ENCODE results near the gene ZRANB2. TPM values are rescaled to one million over a fixed set of nuclear protein-coding genes. Genes with fewer than 3 reads are reported as not detected.

Gene ZRANB2
- total RNA-seq, 1 experiment from 2014 or later, result 54.2 TPM

DNA sequence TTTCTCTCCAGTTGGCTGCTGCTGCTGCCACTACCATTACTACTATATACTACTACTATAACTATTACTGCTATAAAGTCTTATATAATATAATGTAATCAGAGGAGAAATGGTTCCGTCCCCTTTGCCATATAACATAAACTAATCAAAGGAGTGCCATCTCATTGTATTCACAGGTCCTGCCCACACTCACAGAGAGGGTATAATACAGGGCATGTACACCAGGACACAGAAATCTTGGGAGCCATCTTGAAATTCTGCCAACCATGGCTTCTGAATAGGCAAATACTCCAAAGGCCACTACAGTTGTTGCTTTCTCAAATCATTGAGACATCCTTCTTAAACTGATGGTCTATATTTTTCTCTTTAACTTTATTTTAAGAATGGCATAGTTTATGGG is 6.9 kb upstream of the ZRANB2 start:
- Histone ChIP-seq H3K36me3 (ENCODE audit: control insufficient read depth, insufficient read depth, low read length) (no peaks in the 10 kb centered on the region), H3K27me3 (replicated peaks; ENCODE audit: control insufficient read depth, insufficient read depth, low read length) (no peaks in the 10 kb centered on the region), H3K4me3 (ENCODE audit: low read depth, low read length) (no peak overlapping the region), H3K4me1 (no peaks in the 10 kb centered on the region), H3K9me3 (no peaks in the 10 kb centered on the region)
- H3K27ac Mint-ChIP-seq (ENCODE audit: unreplicated experiment), result no peak overlapping the region
- ChIA-PET CTCF (no interaction called here), POLR2A (no interaction called here)
- no peaks in the 10 kb centered on the region for H3K27me3 Mint-ChIP-seq (ENCODE audit: insufficient read depth, unreplicated experiment)
- TF ChIP-seq, protein P1, sequence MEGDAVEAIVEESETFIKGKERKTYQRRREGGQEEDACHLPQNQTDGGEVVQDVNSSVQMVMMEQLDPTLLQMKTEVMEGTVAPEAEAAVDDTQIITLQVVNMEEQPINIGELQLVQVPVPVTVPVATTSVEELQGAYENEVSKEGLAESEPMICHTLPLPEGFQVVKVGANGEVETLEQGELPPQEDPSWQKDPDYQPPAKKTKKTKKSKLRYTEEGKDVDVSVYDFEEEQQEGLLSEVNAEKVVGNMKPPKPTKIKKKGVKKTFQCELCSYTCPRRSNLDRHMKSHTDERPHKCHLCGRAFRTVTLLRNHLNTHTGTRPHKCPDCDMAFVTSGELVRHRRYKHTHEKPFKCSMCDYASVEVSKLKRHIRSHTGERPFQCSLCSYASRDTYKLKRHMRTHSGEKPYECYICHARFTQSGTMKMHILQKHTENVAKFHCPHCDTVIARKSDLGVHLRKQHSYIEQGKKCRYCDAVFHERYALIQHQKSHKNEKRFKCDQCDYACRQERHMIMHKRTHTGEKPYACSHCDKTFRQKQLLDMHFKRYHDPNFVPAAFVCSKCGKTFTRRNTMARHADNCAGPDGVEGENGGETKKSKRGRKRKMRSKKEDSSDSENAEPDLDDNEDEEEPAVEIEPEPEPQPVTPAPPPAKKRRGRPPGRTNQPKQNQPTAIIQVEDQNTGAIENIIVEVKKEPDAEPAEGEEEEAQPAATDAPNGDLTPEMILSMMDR (IDR thresholded peaks at IDR 0.05; ENCODE audit: insufficient read depth in 1 of 2, low read depth in 1 of 2, low read length in 1 of 2, severe bottlenecking in 1 of 2, unreplicated experiment in 1 of 2), result no peak
- DNase-seq, result no peak
- H3K4me3 Mint-ChIP-seq (ENCODE audit: unreplicated experiment), result no peak overlapping the region
- H3K4me1 Mint-ChIP-seq (ENCODE audit: low read depth, unreplicated experiment), result no peaks in the 10 kb centered on the region
- H3K36me3 Mint-ChIP-seq (ENCODE audit: insufficient read depth, unreplicated experiment), result no peaks in the 10 kb centered on the region
- intact Hi-C loops (cut with micrococcal nuclease; ENCODE audit: unreplicated experiment), result no loop called here
- H3K9me3 Mint-ChIP-seq (ENCODE audit: unreplicated experiment), result no peaks in the 10 kb centered on the region
- no TSS peak for BruUV-seq (replicated peaks)

DNA sequence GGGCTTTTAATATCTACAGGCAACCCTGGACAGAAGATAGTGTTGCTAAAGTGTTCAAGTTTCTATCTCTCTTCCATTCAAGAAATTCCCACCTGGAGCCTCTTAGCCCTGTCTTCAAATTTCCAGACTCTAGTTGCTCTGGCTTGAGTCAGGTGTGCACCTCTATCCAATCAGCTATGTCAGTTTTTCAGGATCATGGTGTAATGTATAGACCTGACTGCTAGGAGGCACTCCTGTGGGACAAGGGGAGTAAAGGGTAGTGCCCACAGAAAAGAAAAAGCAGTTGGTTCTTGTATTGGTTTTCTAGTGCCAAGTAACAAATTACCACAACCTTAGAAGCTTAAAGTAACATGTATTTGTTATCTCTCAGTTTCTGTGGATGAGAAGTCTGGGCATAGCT is 6.2 kb upstream of the ZRANB2 start:
- H3K9me3 ChIP-seq, result no peaks in the 10 kb centered on the region

DNA sequence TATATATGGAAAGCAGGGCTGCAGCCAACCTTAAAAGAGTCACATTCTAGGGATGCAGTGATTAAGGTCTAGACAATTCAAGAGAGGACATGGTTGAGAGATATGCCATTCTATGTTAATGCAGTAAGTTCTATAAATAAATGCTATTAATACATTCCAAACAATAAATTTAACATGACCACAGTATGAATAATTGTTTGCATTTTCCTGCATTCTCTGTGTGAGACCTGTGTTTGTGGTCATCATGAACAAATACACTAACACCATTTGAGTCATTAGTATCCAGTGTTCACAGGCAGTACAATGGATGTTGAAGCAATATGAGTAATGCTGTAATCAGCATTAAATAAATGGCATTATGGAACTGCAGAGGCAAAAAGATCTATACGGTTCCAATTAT is 5.5 kb upstream of the ZRANB2 start:
- Histone ChIP-seq H3K36me3 (ENCODE audit: control insufficient read depth, insufficient read depth, low read length) (no peaks in the 10 kb centered on the region), H3K4me3 (ENCODE audit: low read depth, low read length) (no peak overlapping the region), H3K9me3 (no peaks in the 10 kb centered on the region), H3K4me1 (no peaks in the 10 kb centered on the region), H3K27me3 (replicated peaks; ENCODE audit: control insufficient read depth, insufficient read depth, low read length) (no peaks in the 10 kb centered on the region)
- H3K36me3 Mint-ChIP-seq (ENCODE audit: insufficient read depth, unreplicated experiment), result no peaks in the 10 kb centered on the region
- H3K4me1 Mint-ChIP-seq (ENCODE audit: low read depth, unreplicated experiment), result no peaks in the 10 kb centered on the region
- H3K4me3 Mint-ChIP-seq (ENCODE audit: unreplicated experiment), result no peak overlapping the region
- no TSS peak for BruUV-seq (replicated peaks)
- no peaks in the 10 kb centered on the region for H3K27me3 Mint-ChIP-seq (ENCODE audit: insufficient read depth, unreplicated experiment)
- H3K27ac Mint-ChIP-seq (ENCODE audit: unreplicated experiment), result no peak overlapping the region
- H3K9me3 Mint-ChIP-seq (ENCODE audit: unreplicated experiment), result no peaks in the 10 kb centered on the region
- DNase-seq, result no peak
- TF ChIP-seq, protein P1 (IDR thresholded peaks at IDR 0.05; ENCODE audit: insufficient read depth in 1 of 2, low read depth in 1 of 2, low read length in 1 of 2, severe bottlenecking in 1 of 2, unreplicated experiment in 1 of 2), result no peak
- intact Hi-C loops (cut with micrococcal nuclease; ENCODE audit: unreplicated experiment), result no loop called here
- ChIA-PET CTCF (no interaction called here), POLR2A (no interaction called here)

More for the DNA sequence above, 6.2 kb upstream of the ZRANB2 start:
- ChIA-PET POLR2A (no interaction called here), CTCF (no interaction called here)
- DNase-seq, result no peak
- Histone ChIP-seq H3K4me1 (no peaks in the 10 kb centered on the region), H3K27me3 (replicated peaks; ENCODE audit: control insufficient read depth, insufficient read depth, low read length) (no peaks in the 10 kb centered on the region), H3K36me3 (ENCODE audit: control insufficient read depth, insufficient read depth, low read length) (no peaks in the 10 kb centered on the region), H3K4me3 (ENCODE audit: low read depth, low read length) (no peak overlapping the region)
- TF ChIP-seq, protein P1 (IDR thresholded peaks at IDR 0.05; ENCODE audit: insufficient read depth in 1 of 2, low read depth in 1 of 2, low read length in 1 of 2, severe bottlenecking in 1 of 2, unreplicated experiment in 1 of 2), result no peak
- Mint-ChIP-seq H3K9me3 (ENCODE audit: unreplicated experiment) (no peaks in the 10 kb centered on the region), H3K36me3 (ENCODE audit: insufficient read depth, unreplicated experiment) (no peaks in the 10 kb centered on the region), H3K4me1 (ENCODE audit: low read depth, unreplicated experiment) (no peaks in the 10 kb centered on the region), H3K27ac (ENCODE audit: unreplicated experiment) (no peak overlapping the region), H3K4me3 (ENCODE audit: unreplicated experiment) (no peak overlapping the region), H3K27me3 (ENCODE audit: insufficient read depth, unreplicated experiment) (no peaks in the 10 kb centered on the region)
- intact Hi-C loops (cut with micrococcal nuclease; ENCODE audit: unreplicated experiment), result no loop called here
- BruUV-seq (replicated peaks), result no TSS peak

All from Caco-2 (cell line).